ENCODE results near the gene SPIRE1.

GRCh38 chr18:12637393-12637792 is 20.5 kb downstream of the SPIRE1 start:
- TF ChIP-seq SMC3 (IDR thresholded peaks at IDR 0.05; ENCODE audit: low read depth, low read length) (no peak), RAD21 (IDR thresholded peaks at IDR 0.05; ENCODE audit: low read length) (no peak), POLR2A (IDR thresholded peaks at IDR 0.05; ENCODE audit: low read depth, low read length) (no peak), BHLHE40 (IDR thresholded peaks at IDR 0.05; ENCODE audit: low read depth, low read length) (no peak), CEBPB (IDR thresholded peaks at IDR 0.05; ENCODE audit: low read depth, low read length) (peak; percentile 73), FOS (IDR thresholded peaks at IDR 0.05; ENCODE audit: low read depth, low read length) (no peak), MXI1 (IDR thresholded peaks at IDR 0.05; ENCODE audit: borderline replicate concordance, low read depth, low read length) (no peak)
- TF ChIP-seq, protein P1, sequence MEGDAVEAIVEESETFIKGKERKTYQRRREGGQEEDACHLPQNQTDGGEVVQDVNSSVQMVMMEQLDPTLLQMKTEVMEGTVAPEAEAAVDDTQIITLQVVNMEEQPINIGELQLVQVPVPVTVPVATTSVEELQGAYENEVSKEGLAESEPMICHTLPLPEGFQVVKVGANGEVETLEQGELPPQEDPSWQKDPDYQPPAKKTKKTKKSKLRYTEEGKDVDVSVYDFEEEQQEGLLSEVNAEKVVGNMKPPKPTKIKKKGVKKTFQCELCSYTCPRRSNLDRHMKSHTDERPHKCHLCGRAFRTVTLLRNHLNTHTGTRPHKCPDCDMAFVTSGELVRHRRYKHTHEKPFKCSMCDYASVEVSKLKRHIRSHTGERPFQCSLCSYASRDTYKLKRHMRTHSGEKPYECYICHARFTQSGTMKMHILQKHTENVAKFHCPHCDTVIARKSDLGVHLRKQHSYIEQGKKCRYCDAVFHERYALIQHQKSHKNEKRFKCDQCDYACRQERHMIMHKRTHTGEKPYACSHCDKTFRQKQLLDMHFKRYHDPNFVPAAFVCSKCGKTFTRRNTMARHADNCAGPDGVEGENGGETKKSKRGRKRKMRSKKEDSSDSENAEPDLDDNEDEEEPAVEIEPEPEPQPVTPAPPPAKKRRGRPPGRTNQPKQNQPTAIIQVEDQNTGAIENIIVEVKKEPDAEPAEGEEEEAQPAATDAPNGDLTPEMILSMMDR (conservative IDR thresholded peaks at IDR 0.05; ENCODE audit: low read depth, low read length) = no peak

Data from IMR-90 (cell line).